Keratinocyte (primary cell): Measurements from ENCODE around the gene CORO2B.

ENCODE experiments used
- EZH2 ChIP-seq: IDR thresholded peaks from one replicate; pipeline ENCODE4 v1.6.1; 2012; ENCODE audit warnings: inconsistent platforms, mild to moderate bottlenecking, low read length, moderate library complexity
- TF ChIP-seq, protein P1 (sequence below), 3 experiments: IDR thresholded peaks in 1 of 3; conservative IDR thresholded peaks in 1 of 3; optimal IDR thresholded peaks in 1 of 3; 2 replicates in 2 of 3; 3 replicates in 1 of 3; pipeline versions ENCODE3 to v1.5.1; 2011; ENCODE audit warnings: low read length in 3 of 3, mild to moderate bottlenecking in 3 of 3, moderate library complexity in 2 of 3, control low read depth in 1 of 3, inconsistent platforms in 1 of 3; ENCODE audit not compliant: insufficient read depth in 2 of 3; ENCODE audit errors: extremely low read depth in 1 of 3

DNA sequence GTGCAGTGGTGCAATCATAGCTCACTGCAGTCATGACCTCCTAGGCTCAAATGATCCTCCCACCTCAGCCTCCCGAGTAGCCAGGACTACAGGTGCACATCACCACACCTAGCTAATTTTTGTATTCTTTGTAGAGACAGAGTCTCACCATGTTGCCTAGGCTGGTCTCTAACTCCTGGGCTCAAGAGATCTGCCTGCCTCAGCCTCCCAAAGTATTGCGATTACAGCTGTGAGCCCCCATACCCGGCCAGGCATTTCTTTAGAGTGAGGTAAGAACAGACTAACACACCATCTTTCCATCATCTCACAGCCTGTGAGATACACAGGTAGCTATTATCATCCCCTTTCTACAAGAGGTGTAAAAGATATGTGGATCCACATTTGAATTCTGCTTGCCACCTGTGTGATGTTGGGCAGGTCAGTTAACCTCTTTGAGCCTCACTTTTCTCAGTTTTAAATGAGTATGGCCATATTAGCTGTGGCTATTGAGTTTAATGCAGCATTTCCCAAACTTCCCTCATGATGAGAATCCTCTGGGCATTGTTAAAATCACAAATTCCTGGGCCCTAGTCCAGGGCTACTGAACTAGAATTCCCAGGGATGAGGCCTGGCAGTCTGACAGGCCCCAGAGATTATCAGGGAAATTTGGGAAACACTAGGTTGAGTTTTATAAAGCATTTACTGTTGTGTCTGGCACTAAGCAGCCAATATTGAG is 195.9 kb downstream of the CORO2B start:
- TF ChIP-seq, protein P1, sequence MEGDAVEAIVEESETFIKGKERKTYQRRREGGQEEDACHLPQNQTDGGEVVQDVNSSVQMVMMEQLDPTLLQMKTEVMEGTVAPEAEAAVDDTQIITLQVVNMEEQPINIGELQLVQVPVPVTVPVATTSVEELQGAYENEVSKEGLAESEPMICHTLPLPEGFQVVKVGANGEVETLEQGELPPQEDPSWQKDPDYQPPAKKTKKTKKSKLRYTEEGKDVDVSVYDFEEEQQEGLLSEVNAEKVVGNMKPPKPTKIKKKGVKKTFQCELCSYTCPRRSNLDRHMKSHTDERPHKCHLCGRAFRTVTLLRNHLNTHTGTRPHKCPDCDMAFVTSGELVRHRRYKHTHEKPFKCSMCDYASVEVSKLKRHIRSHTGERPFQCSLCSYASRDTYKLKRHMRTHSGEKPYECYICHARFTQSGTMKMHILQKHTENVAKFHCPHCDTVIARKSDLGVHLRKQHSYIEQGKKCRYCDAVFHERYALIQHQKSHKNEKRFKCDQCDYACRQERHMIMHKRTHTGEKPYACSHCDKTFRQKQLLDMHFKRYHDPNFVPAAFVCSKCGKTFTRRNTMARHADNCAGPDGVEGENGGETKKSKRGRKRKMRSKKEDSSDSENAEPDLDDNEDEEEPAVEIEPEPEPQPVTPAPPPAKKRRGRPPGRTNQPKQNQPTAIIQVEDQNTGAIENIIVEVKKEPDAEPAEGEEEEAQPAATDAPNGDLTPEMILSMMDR (optimal IDR thresholded peaks at IDR 0.05 in 1 of 3, IDR thresholded peaks at IDR 0.05 in 1 of 3, conservative IDR thresholded peaks at IDR 0.05 in 1 of 3; ENCODE audit: extremely low read depth in 1 of 3, insufficient read depth in 2 of 3, low read length in 3 of 3): no peak
- no peak for TF ChIP-seq EZH2
